B cell (primary cell): Measurements from ENCODE around the gene JARID2. TPM values are rescaled to one million over a fixed set of nuclear protein-coding genes. Genes with fewer than 3 reads are reported as not detected.
A peak's percentile ranks its signal among the peaks of the same experiment; 100 is the strongest.

ENCODE experiments used
- ATAC-seq: fragments of 200-7000 bp; cut with Tn5 transposase; one replicate; pipeline ENCODE4 v1.10.0; 2021; ENCODE audit warnings: low read depth, mild to moderate bottlenecking, moderate number of reproducible peaks, moderate library complexity
- CTCF ChIA-PET: fragments of 350-600 bp; sonication (Branson Sonifier 250); formaldehyde crosslinking; loops from one replicate; lab custom pipeline; 2021; ENCODE audit warnings: antibody characterized with exemption, inconsistent platforms; lab: Charles Lee
- POLR2A ChIA-PET: fragments of 350-600 bp; sonication (Branson Sonifier 250); formaldehyde crosslinking; loops from one replicate; lab custom pipeline; 2021; ENCODE audit warnings: antibody characterized with exemption; lab: Charles Lee
- DNase-seq: peaks from one replicate; pipeline ENCODE4 v3.0.0; 2013
- H2AFZ ChIP-seq: 2 replicates; pipeline ENCODE4 v1.6.1; 2012; ENCODE audit warnings: mild to moderate bottlenecking, low read depth, low read length; ENCODE audit not compliant: insufficient read depth, poor library complexity, severe bottlenecking
- H3K27ac ChIP-seq, 2 donors: 1 replicate in 1 of 2; 2 replicates in 1 of 2; pipeline ENCODE4 v1.5.1; 2012 to 2013; ENCODE audit warnings: low read length in 2 of 2, mild to moderate bottlenecking in 2 of 2, moderate library complexity in 1 of 2
- H3K27me3 ChIP-seq, 4 experiments: fragments of 200-600 bp in 1 of 4; sonication (generic) in 1 of 4; replicated peaks in 1 of 4; 1 replicate in 2 of 4; 2 replicates in 2 of 4; pipeline versions ENCODE4 v1.6.1 to v1.7.0; 2013 to 2016; ENCODE audit warnings: low read length in 3 of 4, mild to moderate bottlenecking in 2 of 4, mixed read lengths in 1 of 4, moderate library complexity in 1 of 4; ENCODE audit not compliant: insufficient read depth in 4 of 4, control insufficient read depth in 3 of 4; ENCODE audit errors: control extremely low read depth in 1 of 4
- H3K36me3 ChIP-seq, 2 experiments: replicated peaks in 1 of 2; 1 replicate in 1 of 2; 2 replicates in 1 of 2; pipeline versions ENCODE4 v1.6.1 to v1.7.1; 2013; ENCODE audit warnings: low read length in 1 of 2; ENCODE audit not compliant: insufficient read depth in 2 of 2, control insufficient read depth in 1 of 2; ENCODE audit errors: control extremely low read depth in 1 of 2, extremely low read depth in 1 of 2
- H3K4me1 ChIP-seq, 2 donors: fragments of 200-600 bp in 1 of 2; sonication (generic) in 1 of 2; 1 replicate in 1 of 2; 2 replicates in 1 of 2; pipeline versions ENCODE4 v1.5.1 to v1.6.1; 2013 to 2017; ENCODE audit warnings: low read length in 2 of 2; ENCODE audit not compliant: control insufficient read depth in 2 of 2, insufficient read depth in 2 of 2
- H3K4me2 ChIP-seq: replicated peaks from 2 replicates; pipeline ENCODE3; 2012; ENCODE audit warnings: mild to moderate bottlenecking, low read depth, low read length; ENCODE audit not compliant: poor library complexity, severe bottlenecking
- H3K4me3 ChIP-seq, 5 experiments: fragments of 200-600 bp in 1 of 5; sonication (generic) in 1 of 5; 1 replicate in 3 of 5; 2 replicates in 2 of 5; pipeline versions ENCODE4 v1.5.1 to v1.7.0; 2011 to 2016; ENCODE audit warnings: low read length in 4 of 5, mild to moderate bottlenecking in 4 of 5, low read depth in 2 of 5, control low read depth in 1 of 5, moderate library complexity in 1 of 5; ENCODE audit not compliant: insufficient read depth in 1 of 5; ENCODE audit errors: control extremely low read depth in 1 of 5, extremely low read depth in 1 of 5
- H3K79me2 ChIP-seq: fragments of 200-600 bp; sonication (generic); one replicate; pipeline ENCODE4 v1.6.0; 2016; ENCODE audit warnings: low read length; ENCODE audit not compliant: control insufficient read depth, insufficient read depth
- H3K9ac ChIP-seq: fragments of 200-600 bp; sonication (generic); 2 replicates; pipeline ENCODE4 v1.6.1; 2017; ENCODE audit warnings: mild to moderate bottlenecking, low read length, moderate library complexity
- H3K9me3 ChIP-seq, 3 donors: one replicate each; pipeline versions ENCODE4 v1.6.1 to v1.7.1; 2013; ENCODE audit warnings: low read length in 2 of 3; ENCODE audit not compliant: control insufficient read depth in 2 of 3, insufficient read depth in 1 of 3; ENCODE audit errors: control extremely low read depth in 1 of 3
- H4K20me1 ChIP-seq: 2 replicates; pipeline ENCODE4 v1.6.0; 2012; ENCODE audit warnings: mild to moderate bottlenecking, low read length; ENCODE audit not compliant: insufficient read depth, control insufficient read depth, poor library complexity, severe bottlenecking
- H3K27ac Mint-ChIP-seq: one replicate; pipeline ENCODE4 v1.8.0; 2021; ENCODE audit warnings: mixed read lengths
- H3K27me3 Mint-ChIP-seq: one replicate; pipeline ENCODE4 v1.8.0; 2021; ENCODE audit warnings: mixed read lengths
- H3K4me1 Mint-ChIP-seq: one replicate; pipeline ENCODE4 v1.8.0; 2021; ENCODE audit warnings: mixed read lengths
- H3K4me3 Mint-ChIP-seq: one replicate; pipeline ENCODE4 v1.8.0; 2021; ENCODE audit warnings: mixed read lengths
- H3K9me3 Mint-ChIP-seq: one replicate; pipeline ENCODE4 v1.8.0; 2022; ENCODE audit warnings: mixed read lengths; ENCODE audit not compliant: insufficient read depth
- EZH2 ChIP-seq: IDR thresholded peaks from 2 replicates; pipeline ENCODE4 v1.6.1; 2012; ENCODE audit warnings: borderline replicate concordance, low read depth, mild to moderate bottlenecking, moderate library complexity, low read length; ENCODE audit not compliant: insufficient read depth, poor library complexity, severe bottlenecking
- WGBS: methylation state at CpG from one replicate; pipeline ENCODE4 v1.1.5; 2013; ENCODE audit warnings: missing lambda C conversion rate; ENCODE audit not compliant: insufficient coverage; 5-methylcytosine and 5-hydroxymethylcytosine counted together
- intact Hi-C: fragments of 100-400 bp; cut with micrococcal nuclease; formaldehyde crosslinking; loops from one replicate; pipeline ENCODE4 v1.10.0; 2022
- polyA plus RNA-seq: library from polyadenylated mRNA; depleted of rRNA; stranded (reverse); fragments of >200 nt; gene quantifications from 2 replicates; pipeline ENCODE4 v1.2.3, GENCODE V29; 2012
- total RNA-seq, 2 donors: library from RNA; stranded (reverse); fragments of 120-200 nt in 1 of 2; gene quantifications; 1 replicate in 1 of 2; 2 replicates in 1 of 2; pipeline versions ENCODE4 v1.2.3 to v1.2.4, GENCODE V29; 2013 to 2022
- TF ChIP-seq, protein P1 (sequence below): fragments of 200-600 bp; IDR thresholded peaks from one replicate; pipeline ENCODE4 v1.8.0; 2022; ENCODE audit warnings: antibody characterized with exemption, mild to moderate bottlenecking

JARID2 gene
- total and polyA plus RNA-seq, 2 donors (not counting 1 experiment from before 2014, with no cell fraction given): 11.0 to 58.1 TPM

- H3K27ac ChIP-seq: no peak overlapping the region
- H3K27ac Mint-ChIP-seq: no peak overlapping the region
- H2AFZ ChIP-seq: no peak overlapping the region
- H3K4me3 ChIP-seq: no peak overlapping the region
- peaks cover 0 to 3% of the 10 kb centered on the region in 2 experiments for H3K36me3 ChIP-seq
- intact Hi-C loops: no loop called here
- peaks cover 100% of the 10 kb centered on the region for H3K79me2 ChIP-seq
- DNase-seq: peak; percentile 66
- ChIA-PET POLR2A (interaction anchor here (0.5 kb wide), 1 partner anchor 78 kb away, joined by 4 read pairs; no protein-coding TSS in a partner anchor), CTCF (interaction anchor here (0.7 kb wide), 1 partner anchor 92 kb away, joined by 3 read pairs; no protein-coding TSS in a partner anchor)
- no peaks in the 10 kb centered on the region for H3K9me3 ChIP-seq
- no peak for TF ChIP-seq EZH2
- TF ChIP-seq, protein P1, sequence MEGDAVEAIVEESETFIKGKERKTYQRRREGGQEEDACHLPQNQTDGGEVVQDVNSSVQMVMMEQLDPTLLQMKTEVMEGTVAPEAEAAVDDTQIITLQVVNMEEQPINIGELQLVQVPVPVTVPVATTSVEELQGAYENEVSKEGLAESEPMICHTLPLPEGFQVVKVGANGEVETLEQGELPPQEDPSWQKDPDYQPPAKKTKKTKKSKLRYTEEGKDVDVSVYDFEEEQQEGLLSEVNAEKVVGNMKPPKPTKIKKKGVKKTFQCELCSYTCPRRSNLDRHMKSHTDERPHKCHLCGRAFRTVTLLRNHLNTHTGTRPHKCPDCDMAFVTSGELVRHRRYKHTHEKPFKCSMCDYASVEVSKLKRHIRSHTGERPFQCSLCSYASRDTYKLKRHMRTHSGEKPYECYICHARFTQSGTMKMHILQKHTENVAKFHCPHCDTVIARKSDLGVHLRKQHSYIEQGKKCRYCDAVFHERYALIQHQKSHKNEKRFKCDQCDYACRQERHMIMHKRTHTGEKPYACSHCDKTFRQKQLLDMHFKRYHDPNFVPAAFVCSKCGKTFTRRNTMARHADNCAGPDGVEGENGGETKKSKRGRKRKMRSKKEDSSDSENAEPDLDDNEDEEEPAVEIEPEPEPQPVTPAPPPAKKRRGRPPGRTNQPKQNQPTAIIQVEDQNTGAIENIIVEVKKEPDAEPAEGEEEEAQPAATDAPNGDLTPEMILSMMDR: no peak
- H3K27me3 ChIP-seq: no peaks in the 10 kb centered on the region
- WGBS: 67% methylated on average over 6 of the region's 9 CpGs
- no peak overlapping the region for H3K9ac ChIP-seq
- H3K4me3 Mint-ChIP-seq: peak overlapping the region; percentile 61
- H3K27me3 Mint-ChIP-seq: no peaks in the 10 kb centered on the region
- H3K4me2 ChIP-seq: peak overlapping the region; percentile 55
- no peaks in the 10 kb centered on the region for H3K9me3 Mint-ChIP-seq
- H3K4me1 Mint-ChIP-seq: peaks cover 49% of the 10 kb centered on the region
- ATAC-seq: peak; percentile 79
- H4K20me1 ChIP-seq: peaks cover 88% of the 10 kb centered on the region
- H3K4me1 ChIP-seq: peaks cover 54% of the 10 kb centered on the region in 2 donors
These were observed 112.9 kb downstream of the JARID2 start for GRCh38 chr6:15358579-15359327.

DNA sequence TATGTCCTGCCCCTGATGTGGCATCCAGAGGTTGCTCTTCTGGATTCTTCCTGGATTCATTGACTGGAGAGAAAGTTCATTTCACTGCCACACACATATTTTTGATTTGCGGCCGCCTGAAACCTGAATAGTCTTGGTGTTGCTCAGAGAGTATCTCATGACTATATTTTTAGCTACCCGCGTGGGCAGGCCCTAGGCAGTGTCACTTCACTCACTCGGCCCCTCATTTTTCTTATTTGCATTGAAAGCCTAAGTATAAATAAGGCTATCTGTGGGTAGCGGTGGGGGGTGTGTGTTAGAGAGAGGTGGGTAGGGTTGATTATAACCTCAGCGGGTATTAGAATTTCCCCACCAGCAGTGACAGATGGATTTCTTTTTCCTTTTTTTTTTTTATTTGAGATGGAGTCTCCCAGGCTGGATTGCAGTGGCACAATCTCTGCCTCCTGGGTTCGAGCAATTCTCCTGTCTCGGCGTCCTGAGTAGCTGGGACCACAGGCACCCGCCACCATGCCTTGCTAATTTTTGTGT lies 113.5 kb downstream of the JARID2 start:
- POLR2A ChIA-PET: no interaction called here
- peak; percentile 26 for DNase-seq
- Mint-ChIP-seq H3K4me1 (peaks cover 45% of the 10 kb centered on the region), H3K27me3 (no peaks in the 10 kb centered on the region), H3K4me3 (peak overlapping the region; percentile 61), H3K9me3 (no peaks in the 10 kb centered on the region), H3K27ac (no peak overlapping the region)
- no peak overlapping the region for H3K9ac ChIP-seq
- CTCF ChIA-PET: interaction anchor here (0.7 kb wide), 1 partner anchor 93 kb away, joined by 3 read pairs; no protein-coding TSS in a partner anchor
- no peak for TF ChIP-seq EZH2
- TF ChIP-seq, protein P1: no peak
- peak; percentile 34 for ATAC-seq
- WGBS: 80% methylated on average over 4 of the region's 11 CpGs
- peaks cover 100% of the 10 kb centered on the region for H3K79me2 ChIP-seq
- peak overlapping the region in 1 of 5 experiments; percentile 10 for H3K4me3 ChIP-seq
- intact Hi-C loops: no loop called here
- no peaks in the 10 kb centered on the region for H3K27me3 ChIP-seq
- H3K9me3 ChIP-seq: no peaks in the 10 kb centered on the region
- H2AFZ ChIP-seq: no peak overlapping the region
- peaks cover 88% of the 10 kb centered on the region for H4K20me1 ChIP-seq
- peaks cover 0 to 3% of the 10 kb centered on the region in 2 experiments for H3K36me3 ChIP-seq
- no peak overlapping the region for H3K27ac ChIP-seq
- peaks cover 56 to 61% of the 10 kb centered on the region in 2 donors for H3K4me1 ChIP-seq
- peak overlapping the region; percentile 55 for H3K4me2 ChIP-seq
